IPS-15b (cell line): ENCODE measurements around the gene HSPB3.
"Not testable (repeated sequence)": the region's sequence is repeated elsewhere in the genome, so short reads cannot be mapped to it uniquely, and the experiment has no call there.

Source experiments
- H3K27me3 ChIP-seq: one replicate; pipeline ENCODE4 v1.6.1; 2013; ENCODE audit warnings: low read length; ENCODE audit not compliant: control insufficient read depth, insufficient read depth
- H3K36me3 ChIP-seq: one replicate; pipeline ENCODE4 v1.6.1; 2013; ENCODE audit warnings: low read length; ENCODE audit not compliant: control insufficient read depth, insufficient read depth
- H3K4me1 ChIP-seq: one replicate; pipeline ENCODE4 v1.6.1; 2013; ENCODE audit warnings: mild to moderate bottlenecking, low read length; ENCODE audit not compliant: control insufficient read depth, insufficient read depth
- H3K4me3 ChIP-seq: one replicate; pipeline ENCODE4 v1.5.1; 2013; ENCODE audit warnings: low read depth, low read length
- H3K9ac ChIP-seq: one replicate; pipeline ENCODE4 v1.6.1; 2013; ENCODE audit warnings: low read depth, mild to moderate bottlenecking, low read length
- H3K9me3 ChIP-seq: one replicate; pipeline ENCODE4 v1.6.1; 2013; ENCODE audit warnings: mild to moderate bottlenecking, low read length; ENCODE audit not compliant: control insufficient read depth, insufficient read depth

Gene HSPB3, protein sequence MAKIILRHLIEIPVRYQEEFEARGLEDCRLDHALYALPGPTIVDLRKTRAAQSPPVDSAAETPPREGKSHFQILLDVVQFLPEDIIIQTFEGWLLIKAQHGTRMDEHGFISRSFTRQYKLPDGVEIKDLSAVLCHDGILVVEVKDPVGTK

DNA sequence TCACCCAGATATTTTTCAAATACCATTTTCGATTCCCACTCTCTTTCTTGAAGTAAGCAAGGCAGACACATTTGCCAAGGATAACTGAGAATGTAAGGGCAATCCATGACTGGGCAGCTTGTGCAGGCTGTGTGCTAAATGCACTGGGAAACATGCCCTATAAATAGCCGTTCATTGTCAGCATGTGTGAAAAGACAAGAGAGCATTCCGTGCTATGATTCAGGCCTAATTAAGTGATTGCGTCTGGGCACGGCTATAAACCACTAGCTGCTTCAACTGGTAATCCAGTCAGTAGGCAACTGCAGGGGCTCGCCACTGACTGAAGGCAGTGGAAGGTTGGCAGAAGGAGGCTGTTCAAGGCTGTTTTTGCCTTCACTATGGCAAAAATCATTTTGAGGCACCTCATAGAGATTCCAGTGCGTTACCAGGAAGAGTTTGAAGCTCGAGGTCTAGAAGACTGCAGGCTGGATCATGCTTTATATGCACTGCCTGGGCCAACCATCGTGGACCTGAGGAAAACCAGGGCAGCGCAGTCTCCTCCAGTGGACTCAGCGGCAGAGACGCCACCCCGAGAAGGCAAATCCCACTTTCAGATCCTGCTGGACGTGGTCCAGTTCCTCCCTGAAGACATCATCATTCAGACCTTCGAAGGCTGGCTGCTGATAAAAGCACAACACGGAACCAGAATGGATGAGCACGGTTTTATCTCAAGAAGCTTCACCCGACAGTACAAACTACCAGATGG, at the start of gene HSPB3:
HSPB3 (plus strand) TSS at position 287 of the 745 bp plus-strand sequence; CDS start at position 378, 91 bp downstream.
- no peaks in the 10 kb centered on the region for H3K27me3 ChIP-seq
- H3K4me3 ChIP-seq, result no peak within 1 kb of the TSS
- H3K36me3 ChIP-seq, result no peaks in the 10 kb centered on the region
- H3K9ac ChIP-seq, result no peak within 1 kb of the TSS
- H3K4me1 ChIP-seq, result peaks cover 2% of the 10 kb centered on the region
- H3K9me3 ChIP-seq, result no peaks in the 10 kb centered on the region

DNA sequence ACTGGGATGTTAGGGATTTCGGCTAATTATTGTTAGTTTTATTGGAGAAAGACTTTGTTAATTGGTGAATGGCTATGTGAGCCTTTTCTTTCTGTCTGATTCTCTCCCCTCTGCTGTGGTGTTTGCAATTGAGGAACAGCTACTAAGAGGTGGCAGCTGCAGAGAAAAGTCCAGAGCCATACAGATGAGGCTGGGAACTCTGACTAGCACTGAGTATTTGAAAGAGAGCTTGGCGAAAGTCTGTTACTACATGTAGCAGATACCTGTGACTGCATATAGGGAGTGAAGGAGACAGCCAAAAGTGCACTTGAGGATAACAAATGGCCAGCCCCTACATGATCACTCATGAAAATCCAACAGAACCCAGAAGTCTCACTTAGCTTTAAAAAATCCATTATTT, 44.3 kb upstream of the HSPB3 start:
- Histone ChIP-seq H3K9ac (no peak overlapping the region), H3K27me3 (no peaks in the 10 kb centered on the region), H3K4me3 (no peak overlapping the region), H3K4me1 (peaks cover 6% of the 10 kb centered on the region), H3K36me3 (no peaks in the 10 kb centered on the region), H3K9me3 (no peaks in the 10 kb centered on the region)

DNA sequence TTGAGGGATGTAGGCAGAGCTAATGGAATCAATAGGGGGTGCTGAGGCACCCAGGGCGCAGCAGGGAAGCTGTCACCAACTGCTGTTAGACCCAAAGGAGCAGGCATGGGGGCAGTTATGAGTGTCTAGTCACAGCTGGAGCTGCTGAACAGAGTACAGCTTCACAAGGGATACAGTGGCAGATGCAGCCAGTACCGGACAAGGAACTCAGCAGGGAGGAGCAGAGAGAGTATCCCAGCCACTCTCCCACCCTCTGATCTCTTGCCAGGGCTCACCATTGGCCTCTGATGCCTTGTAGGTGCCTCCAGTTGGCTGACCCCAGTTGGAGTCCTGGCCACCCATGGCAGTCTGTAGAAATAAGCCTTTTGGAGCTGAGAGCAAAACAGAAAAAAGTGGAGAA, 42.6 kb upstream of the HSPB3 start:
- H3K4me1 ChIP-seq, result peaks cover 6% of the 10 kb centered on the region
- H3K27me3 ChIP-seq, result no peaks in the 10 kb centered on the region
- H3K9me3 ChIP-seq, result no peaks in the 10 kb centered on the region
- no peak overlapping the region for H3K9ac ChIP-seq
- H3K4me3 ChIP-seq, result no peak overlapping the region
- H3K36me3 ChIP-seq, result no peaks in the 10 kb centered on the region

DNA sequence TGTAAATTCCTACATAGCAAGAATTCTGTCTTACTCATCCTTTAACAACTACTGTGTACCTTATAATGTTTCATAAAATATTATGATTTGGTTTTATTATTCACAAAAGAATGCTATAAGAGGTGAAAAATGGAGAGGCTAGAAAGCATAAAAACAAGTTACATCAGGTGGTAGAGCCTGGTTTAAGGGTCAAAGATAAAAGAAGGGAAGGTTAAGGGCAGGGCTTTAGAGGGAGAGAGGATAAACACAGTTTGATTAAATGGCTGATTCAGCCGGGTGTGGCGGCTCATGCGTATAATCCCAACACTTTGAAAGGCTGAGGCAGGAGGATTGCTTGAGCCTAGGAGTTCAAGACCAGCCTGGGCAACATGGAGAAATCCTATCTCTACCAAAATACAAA, 40.4 kb upstream of the HSPB3 start:
- Histone ChIP-seq H3K4me1 (peaks cover 6% of the 10 kb centered on the region), H3K9ac (no peak overlapping the region), H3K9me3 (no peaks in the 10 kb centered on the region)

DNA sequence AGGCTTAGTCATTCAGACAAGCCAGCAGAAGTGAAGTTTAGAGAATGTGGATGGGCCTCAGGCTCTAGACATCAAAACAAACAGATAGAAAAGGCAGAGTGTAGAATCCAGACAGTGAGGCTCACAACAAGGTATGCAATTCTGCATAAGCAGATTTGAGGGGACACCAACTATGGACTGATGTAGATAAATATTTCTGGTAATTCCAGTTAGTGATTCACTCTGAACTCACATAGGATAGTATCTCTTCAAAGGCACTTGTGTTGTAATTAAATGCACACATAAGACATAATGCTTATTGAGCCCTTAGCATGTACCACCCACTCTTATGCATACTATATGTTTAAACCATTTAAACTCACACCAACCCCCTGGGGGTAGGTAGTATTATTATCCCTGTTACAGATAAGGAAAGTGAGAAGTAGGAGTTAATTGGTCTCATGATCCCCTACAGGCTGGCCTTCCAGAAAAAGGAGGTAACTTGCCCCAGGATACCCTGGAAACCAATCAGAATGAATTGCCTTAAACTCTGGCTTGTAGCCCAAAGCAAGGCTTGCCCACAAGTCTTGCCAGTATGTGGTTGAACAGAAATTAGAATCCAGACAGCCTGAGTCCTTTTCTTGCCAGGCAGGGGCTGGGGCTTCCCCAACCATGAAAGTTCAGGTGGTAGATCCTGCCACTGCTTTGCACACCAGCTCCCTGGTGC, 39.5 kb upstream of the HSPB3 start:
- H3K9me3 ChIP-seq, result no peaks in the 10 kb centered on the region
- no peak overlapping the region for H3K9ac ChIP-seq
- H3K36me3 ChIP-seq, result no peaks in the 10 kb centered on the region
- H3K27me3 ChIP-seq, result no peaks in the 10 kb centered on the region
- H3K4me3 ChIP-seq, result no peak overlapping the region
- peaks cover 6% of the 10 kb centered on the region for H3K4me1 ChIP-seq

More for the DNA sequence above, 40.4 kb upstream of the HSPB3 start:
- no peaks in the 10 kb centered on the region for H3K36me3 ChIP-seq
- H3K27me3 ChIP-seq, result no peaks in the 10 kb centered on the region
- H3K4me3 ChIP-seq, result no peak overlapping the region

DNA sequence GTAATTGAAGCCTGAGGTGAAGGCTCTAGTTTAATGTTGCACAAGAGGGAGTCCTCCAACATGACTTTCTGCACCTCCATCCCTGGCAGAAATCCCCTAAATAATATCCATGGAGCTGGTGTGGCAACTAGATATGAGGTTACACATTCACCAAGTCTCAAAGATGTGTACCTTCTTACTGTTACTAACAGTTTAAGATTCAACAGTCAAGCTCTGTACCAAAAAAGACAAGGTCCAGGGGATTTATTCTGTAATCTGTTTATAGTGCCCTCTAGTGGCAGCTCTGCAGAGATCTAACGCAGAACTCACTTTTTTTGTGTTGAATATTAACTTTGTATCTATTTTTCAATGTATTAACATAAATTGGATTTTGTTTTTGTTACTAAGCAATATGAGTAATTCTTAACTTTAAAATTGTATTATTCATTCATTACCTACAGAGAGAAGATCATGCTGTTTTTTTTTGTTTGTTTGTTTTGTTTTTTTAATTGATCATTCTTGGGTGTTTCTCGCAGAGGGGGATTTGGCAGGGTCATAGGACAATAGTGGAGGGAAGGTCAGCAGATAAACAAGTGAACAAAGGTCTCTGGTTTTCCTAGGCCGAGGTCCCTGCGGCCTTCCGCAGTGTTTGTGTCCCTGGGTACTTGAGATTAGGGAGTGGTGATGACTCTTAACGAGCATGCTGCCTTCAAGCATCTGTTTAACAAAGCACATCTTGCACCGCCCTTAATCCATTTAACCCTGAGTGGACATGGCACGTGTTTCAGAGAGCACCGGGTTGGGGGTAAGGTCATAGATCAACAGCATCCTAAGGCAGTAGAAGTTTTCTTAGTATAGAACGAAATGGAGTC, 35.7 kb upstream of the HSPB3 start:
- not testable (repeated sequence) for H3K9ac ChIP-seq, H3K4me3 ChIP-seq, H3K36me3 ChIP-seq, H3K27me3 ChIP-seq, H3K4me1 ChIP-seq, H3K9me3 ChIP-seq

DNA sequence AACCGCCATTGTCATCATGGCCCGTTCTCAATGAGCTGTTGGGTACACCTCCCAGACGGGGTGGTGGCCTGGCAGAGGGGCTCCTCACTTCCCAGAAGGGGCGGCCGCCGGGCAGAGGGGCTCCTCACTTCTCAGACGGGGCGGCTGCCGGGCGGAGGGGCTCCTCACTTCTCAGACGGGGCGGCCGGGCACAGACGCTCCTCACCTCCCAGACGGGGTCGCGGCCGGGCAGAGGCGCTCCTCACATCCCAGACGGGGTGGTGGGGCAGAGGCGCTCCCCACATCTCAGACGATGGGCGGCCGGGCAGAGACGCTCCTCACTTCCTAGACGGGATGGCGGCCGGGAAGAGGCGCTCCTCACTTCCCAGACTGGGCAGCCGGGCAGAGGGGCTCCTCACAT, 35.0 kb upstream of the HSPB3 start:
- not testable (repeated sequence) for H3K9me3 ChIP-seq, H3K9ac ChIP-seq, H3K27me3 ChIP-seq, H3K36me3 ChIP-seq, H3K4me3 ChIP-seq, H3K4me1 ChIP-seq

DNA sequence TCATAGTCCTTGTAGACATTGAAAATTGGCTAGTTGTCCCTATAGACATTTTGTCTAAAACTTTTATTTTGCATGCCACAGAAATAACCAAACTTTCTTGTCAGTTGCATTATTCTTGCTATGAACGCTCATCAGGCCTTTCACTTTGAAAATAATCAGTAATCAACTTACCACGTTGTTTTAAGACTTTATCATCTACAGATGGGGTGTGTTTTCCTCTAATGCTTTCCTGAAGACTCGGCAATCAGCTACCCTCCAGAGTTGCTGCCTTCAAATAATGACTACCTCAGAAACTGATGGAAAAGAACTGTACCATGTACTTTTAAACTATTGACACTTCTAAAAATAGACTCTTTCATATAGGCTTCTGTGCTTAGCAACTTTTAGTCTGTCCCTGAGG, 33.5 kb upstream of the HSPB3 start:
- Histone ChIP-seq H3K36me3 (no peaks in the 10 kb centered on the region), H3K27me3 (no peaks in the 10 kb centered on the region), H3K9ac (no peak overlapping the region), H3K4me1 (no peaks in the 10 kb centered on the region), H3K4me3 (no peak overlapping the region), H3K9me3 (no peaks in the 10 kb centered on the region)

DNA sequence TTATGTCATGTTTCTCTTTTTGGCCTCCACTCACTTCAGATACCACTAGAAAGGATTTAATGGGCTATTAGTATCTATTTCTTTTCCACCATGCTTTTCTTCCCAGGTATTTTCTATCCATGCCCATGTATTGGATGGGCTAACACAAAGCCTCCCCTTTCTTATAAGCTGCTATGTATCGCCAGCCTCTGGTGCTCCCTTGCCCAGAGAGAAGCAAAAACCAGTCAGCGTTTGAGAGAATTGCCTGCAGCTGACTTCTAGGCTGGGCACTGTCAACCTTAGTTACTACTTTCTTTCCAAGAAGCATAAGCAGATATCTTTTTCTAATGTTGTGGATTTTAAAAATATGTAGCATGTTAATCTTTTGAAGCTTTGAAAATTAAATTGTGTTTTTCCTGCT, 30.2 kb upstream of the HSPB3 start:
- Histone ChIP-seq H3K4me1 (no peaks in the 10 kb centered on the region), H3K27me3 (no peaks in the 10 kb centered on the region), H3K9ac (no peak overlapping the region), H3K9me3 (no peaks in the 10 kb centered on the region), H3K4me3 (no peak overlapping the region), H3K36me3 (no peaks in the 10 kb centered on the region)

DNA sequence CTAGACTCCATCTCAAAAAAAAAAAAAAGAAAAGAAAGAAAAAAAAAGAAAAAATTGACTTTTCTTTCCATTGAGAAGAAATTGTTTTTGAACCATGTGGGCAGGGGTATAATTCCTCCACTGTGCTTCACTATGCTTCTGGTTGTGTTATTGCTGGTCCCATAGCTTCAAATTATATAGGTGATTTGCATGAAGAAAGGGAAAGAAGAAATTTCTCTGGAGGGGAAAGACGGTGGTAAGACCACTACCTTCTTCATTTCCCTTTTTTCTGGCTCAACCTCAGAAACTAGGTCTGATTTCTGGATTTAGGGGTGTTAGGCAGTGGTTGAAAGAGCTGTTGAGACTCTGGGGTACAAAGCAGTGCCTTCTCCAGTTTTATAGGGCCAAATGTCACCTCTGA, 29.3 kb upstream of the HSPB3 start:
- Histone ChIP-seq H3K36me3 (no peaks in the 10 kb centered on the region), H3K9ac (no peak overlapping the region), H3K27me3 (no peaks in the 10 kb centered on the region), H3K4me3 (no peak overlapping the region), H3K4me1 (no peaks in the 10 kb centered on the region), H3K9me3 (no peaks in the 10 kb centered on the region)

DNA sequence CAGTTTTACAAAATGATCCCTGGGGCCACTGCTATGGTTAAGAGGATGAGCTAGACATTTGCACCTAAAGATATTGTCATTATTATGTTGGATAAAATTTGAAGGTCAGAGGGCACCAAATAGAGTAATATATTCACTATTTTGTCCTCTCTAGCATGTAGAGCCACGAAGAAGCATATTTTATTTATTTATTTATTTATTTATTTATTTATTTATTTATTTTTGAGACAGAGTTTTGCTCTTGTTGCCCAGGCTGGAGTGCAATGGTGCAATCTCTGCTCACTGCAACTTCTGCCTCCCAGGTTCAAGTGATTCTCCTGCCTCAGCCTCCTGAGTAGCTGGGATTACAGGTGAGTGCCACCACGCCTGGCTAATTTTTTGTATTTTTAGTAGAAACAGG, 20.8 kb upstream of the HSPB3 start:
- not testable (repeated sequence) for H3K27me3 ChIP-seq, H3K9me3 ChIP-seq, H3K9ac ChIP-seq, H3K4me3 ChIP-seq, H3K36me3 ChIP-seq, H3K4me1 ChIP-seq
